GM18519 (cell line): Measurements from ENCODE around the gene PAQR4.

Experiments used
- ATAC-seq: cut with Tn5 transposase; IDR thresholded peaks from one replicate; pipeline ENCODE4 v1.9.1; 2021; ENCODE audit warnings: mild to moderate bottlenecking, moderate library complexity; ENCODE audit not compliant: unreplicated experiment, low FRiP score

Gene PAQR4

GRCh38 chr16:2963723-2964474 is 5.2 kb upstream of the PAQR4 start, which contains the start of gene KREMEN2:
Gene KREMEN2, plus strand, starts transcription at chr16:2964275. Its CDS starts 246 bp downstream, at chr16:2964521.
- ATAC-seq = no peak

GRCh38 chr16:2964475-2965336 is 4.4 kb upstream of the PAQR4 start:
- no peak for ATAC-seq

GRCh38 chr16:2966043-2966807 is 2.9 kb upstream of the PAQR4 start:
- ATAC-seq = no peak

GRCh38 chr16:2966808-2967191 is 2.3 kb upstream of the PAQR4 start:
- ATAC-seq = no peak

DNA sequence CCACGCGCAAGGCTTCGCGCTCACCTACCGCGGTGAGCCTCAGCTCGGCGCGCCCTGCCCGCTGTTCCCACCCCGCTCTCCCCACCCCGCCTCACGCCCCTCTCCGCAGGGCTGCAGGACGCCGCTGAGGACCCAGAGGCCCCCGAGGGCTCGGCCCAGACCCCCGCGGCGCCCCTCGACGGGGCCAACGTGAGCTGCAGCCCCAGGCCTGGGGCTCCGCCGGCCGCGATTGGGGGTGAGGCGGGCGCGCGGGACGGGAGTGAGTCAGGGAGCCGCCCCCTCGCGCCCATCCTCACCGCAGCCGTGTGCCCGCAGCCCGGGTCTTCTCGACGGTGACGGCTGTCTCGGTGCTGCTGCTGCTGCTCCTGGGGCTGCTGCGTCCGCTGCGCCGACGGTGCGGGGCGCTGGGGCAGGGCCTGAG is 1.9 kb upstream of the PAQR4 start:
- ATAC-seq = no peak

DNA sequence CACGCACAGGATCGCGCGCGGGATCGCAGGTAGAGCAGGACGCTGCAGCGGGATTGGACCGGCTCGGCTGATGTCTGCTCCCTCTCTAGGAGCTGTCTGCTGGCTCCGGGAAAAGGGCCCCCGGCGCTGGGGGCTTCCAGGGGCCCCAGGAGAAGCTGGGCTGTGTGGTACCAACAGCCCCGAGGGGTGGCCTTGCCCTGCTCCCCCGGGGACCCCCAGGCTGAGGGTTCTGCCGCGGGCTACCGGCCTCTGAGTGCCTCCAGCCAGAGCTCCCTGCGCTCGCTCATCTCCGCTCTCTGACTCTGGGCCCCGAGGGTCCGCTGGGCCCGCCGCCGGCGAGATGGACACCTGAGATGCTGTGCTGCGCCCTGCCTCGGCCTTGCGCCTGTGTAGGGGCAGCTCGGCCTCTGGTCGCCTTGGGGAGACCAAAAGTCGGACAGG is 1.4 kb upstream of the PAQR4 start:
- no peak for ATAC-seq

GRCh38 chr16:2968368-2968737 is 795 bp upstream of the PAQR4 start:
- no peak for ATAC-seq

DNA sequence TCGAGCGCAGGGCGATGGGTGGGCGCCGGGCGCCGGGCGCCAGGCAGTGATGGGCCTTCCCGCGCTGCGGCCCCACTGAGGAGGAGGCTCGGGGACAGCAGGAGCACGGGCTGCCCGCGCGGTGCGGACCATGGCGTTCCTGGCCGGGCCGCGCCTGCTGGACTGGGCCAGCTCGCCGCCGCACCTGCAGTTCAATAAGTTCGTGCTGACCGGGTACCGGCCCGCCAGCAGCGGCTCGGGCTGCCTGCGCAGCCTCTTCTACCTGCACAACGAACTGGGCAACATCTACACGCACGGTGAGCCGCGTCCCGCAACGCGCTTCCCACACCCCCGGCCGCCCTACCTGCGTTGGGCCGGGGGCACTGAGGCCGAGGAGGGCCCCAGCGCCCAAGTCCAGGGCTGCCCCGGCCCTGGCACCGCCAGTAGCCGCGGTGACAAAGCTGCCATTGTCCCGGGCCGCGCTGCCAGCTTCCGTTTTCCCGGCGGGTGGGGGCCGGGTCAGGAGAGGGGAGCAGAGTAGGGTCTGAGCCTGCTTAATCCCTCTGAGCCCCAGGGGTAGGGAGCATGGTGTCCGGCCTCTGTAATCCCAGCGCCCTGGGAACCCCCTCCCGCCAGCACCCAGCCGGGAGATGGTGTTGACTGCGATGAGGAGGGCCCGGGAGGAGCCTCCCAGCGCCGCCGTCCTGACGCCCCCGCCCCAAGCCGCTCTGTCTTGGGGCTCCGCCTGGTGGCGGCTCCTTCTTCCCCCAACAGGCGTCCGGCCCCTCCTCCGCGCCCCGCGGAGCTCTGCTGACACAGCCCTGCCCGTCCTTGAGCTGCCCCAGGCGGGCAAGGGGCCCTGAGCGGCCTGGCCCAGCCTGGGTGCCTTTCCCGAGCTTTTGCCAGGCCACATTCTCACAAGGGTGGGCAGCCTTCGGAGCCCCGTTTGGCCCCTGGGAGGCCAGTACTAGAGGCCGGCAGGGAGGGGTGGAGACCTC is 685 bp downstream of the PAQR4 start:
- no peak for ATAC-seq

- ATAC-seq = no peak
Observed at GRCh38 chr16:2970563-2970962, 1.4 kb downstream of the PAQR4 start.

DNA sequence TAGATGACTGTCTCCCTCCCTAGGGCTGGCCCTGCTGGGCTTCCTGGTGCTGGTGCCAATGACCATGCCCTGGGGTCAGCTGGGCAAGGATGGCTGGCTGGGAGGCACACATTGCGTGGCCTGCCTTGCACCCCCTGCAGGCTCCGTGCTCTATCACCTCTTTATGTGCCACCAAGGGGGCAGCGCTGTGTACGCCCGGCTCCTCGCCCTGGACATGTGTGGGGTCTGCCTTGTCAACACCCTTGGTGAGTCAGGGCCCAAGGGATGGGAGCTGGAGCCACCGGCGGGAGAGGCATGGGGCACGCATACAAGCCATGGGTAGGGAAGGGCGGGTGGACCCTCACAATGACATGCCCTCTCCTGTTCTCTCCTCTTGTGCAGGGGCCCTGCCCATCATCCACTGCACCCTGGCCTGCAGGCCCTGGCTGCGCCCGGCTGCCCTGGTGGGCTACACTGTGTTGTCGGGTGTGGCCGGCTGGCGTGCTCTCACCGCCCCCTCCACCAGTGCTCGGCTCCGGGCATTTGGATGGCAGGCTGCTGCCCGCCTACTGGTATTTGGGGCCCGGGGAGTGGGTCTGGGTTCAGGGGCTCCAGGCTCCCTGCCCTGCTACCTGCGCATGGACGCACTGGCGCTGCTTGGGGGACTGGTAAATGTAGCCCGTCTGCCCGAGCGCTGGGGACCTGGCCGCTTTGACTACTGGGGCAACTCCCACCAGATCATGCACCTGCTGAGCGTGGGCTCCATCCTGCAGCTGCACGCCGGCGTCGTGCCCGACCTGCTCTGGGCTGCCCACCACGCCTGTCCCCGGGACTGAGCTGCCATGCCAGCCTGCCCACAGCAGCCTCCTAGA is 2.2 kb downstream of the PAQR4 start:
- no peak for ATAC-seq

- ATAC-seq = no peak
Observed at GRCh38 chr16:2971985-2972784, 3.0 kb downstream of the PAQR4 start.

- ATAC-seq = no peak
Observed at GRCh38 chr16:2973093-2973492, 3.9 kb downstream of the PAQR4 start.

DNA sequence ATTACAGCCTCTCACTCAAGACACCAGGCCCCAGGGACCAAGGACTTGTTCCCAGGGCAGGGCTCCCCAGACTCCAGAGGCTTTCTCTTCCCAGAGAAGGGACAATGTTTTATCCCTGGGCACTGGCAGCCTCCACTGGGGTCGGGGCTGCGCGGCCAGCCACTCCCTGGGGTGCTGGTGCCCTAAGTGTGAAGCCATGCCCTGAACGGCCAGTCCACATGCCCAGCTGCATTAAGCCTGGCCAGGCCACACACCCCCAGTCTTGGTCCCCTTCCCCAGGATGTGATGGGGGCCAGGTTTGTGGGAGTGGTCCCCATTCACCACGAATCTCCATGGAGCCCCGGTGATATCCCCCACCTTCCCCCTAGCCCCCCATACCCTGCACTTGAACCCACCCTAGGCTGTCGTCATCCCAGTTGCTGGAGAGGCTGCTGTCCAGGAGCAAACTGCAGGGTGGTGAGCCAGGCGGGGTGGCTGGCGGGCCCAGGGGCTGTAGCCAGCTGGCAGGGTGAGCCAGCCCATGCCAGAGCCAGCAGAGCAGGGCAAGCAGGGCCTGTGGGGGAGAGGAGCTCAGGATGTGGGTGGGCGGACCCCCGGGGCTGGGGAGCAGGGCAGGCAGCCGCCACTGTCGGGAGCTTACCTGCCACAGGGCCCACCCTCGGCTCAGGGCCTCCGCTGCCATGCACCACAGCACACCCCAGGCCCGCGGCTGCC is 4.6 kb downstream of the PAQR4 start:
- ATAC-seq = no peak

DNA sequence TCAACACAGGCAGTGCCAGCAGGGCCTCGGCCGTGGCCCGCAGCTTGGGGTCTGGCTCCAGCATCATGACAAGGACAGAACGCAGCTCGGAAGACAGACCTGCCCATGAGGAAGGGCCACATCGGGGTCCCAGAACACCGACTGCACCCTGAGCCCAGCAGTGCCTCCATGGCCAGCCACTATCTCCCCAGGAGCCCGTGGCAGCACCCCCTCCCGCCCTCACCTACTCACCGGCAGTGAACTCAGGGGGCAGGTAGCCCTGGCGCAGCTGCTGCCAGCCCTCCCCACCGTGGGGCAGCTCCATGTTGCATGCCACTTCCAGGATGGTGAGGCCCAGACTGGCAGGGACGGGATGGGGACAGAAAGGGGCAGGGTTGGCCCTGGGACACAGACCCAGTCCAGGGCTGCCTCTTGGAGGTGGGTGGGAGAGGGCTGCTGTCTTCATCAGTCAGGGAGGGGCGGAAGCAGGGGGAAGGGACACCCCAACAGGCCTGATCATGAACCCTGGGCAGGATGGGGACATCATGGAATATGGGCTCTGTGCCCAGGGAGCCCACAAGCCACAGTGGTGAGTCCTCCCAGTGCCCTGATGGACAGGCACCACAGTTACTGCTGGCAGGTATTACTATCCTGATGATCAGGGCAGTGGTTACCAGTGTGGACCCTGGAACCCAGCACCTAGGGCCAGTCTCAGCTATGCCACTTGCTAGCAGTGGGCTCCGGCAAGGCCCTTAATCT is 5.3 kb downstream of the PAQR4 start:
- no peak for ATAC-seq

DNA sequence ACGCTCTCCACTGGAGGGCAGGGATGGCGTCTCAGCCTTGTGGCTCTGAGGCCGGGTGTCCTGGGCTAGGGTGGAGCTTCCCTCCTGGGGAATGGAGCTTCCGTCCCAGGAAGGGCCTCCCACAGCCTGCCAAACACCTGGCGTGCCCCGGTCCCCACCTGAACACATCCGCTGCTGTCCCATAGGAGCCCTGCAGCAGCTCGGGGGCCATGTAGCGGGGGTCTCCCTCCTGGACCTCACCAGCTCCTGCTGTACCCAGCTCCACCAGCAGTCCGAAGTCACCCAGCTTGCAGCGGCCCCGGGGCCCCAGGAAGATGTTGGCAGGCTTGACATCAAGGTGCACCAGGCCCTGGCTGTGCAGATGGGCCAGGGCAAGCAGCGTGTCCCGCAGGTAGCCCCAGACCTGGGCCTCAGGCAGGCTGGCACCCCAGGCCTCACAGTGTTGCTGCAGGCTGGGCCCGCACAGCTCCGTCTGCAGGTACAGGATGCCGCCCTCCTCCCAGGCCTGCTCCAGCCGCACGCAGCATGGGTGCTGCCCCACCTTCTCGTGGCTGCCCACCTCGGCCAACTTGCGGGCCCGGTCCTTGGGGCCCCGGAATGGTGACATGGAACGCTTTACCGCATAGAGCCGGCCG is 6.1 kb downstream of the PAQR4 start:
- no peak for ATAC-seq

GRCh38 chr16:2976201-2976600 is 7.1 kb downstream of the PAQR4 start:
- no peak for ATAC-seq
